GM18502 (cell line): Measurements from ENCODE around the gene GPR75.

Experiments
- ATAC-seq: cut with Tn5 transposase; IDR thresholded peaks from one replicate; pipeline ENCODE4 v1.9.1; 2021; ENCODE audit warnings: mild to moderate bottlenecking; ENCODE audit not compliant: unreplicated experiment, poor library complexity

GPR75 gene

GRCh38 chr2:53859206-53860181 lies at the start of gene GPR75:
TSS of gene GPR75 (minus strand) at chr2:53859967. CDS start at chr2:53854756, 5,211 bp downstream.
- no peak for ATAC-seq

- ATAC-seq, result no peak
Measured at GRCh38 chr2:53907582-53907981, 47.8 kb upstream of the GPR75 start.

GRCh38 chr2:53905396-53905795 lies 45.6 kb upstream of the GPR75 start:
- ATAC-seq, result no peak

GRCh38 chr2:53903011-53903410 lies 43.2 kb upstream of the GPR75 start:
- ATAC-seq, result no peak

GRCh38 chr2:53901192-53901591 lies 41.4 kb upstream of the GPR75 start:
- no peak for ATAC-seq

- no peak for ATAC-seq
Measured at GRCh38 chr2:53896864-53897263, 37.1 kb upstream of the GPR75 start.

- ATAC-seq, result no peak
Measured at GRCh38 chr2:53886406-53887280, 26.9 kb upstream of the GPR75 start.

- no peak for ATAC-seq
Measured at GRCh38 chr2:53884883-53885282, 25.1 kb upstream of the GPR75 start.

- ATAC-seq, result no peak
Measured at GRCh38 chr2:53881986-53882385, 22.2 kb upstream of the GPR75 start.

GRCh38 chr2:53881360-53881759 lies 21.6 kb upstream of the GPR75 start:
- no peak for ATAC-seq

- no peak for ATAC-seq
Measured at GRCh38 chr2:53880756-53881155, 21.0 kb upstream of the GPR75 start.

GRCh38 chr2:53877556-53877955 lies 17.8 kb upstream of the GPR75 start:
- ATAC-seq, result no peak

- no peak for ATAC-seq
Measured at GRCh38 chr2:53877112-53877511, 17.3 kb upstream of the GPR75 start.

- no peak for ATAC-seq
Measured at GRCh38 chr2:53874401-53874950, 14.7 kb upstream of the GPR75 start.

- no peak for ATAC-seq
Measured at GRCh38 chr2:53867773-53868172, 8.0 kb upstream of the GPR75 start.

GRCh38 chr2:53867169-53867568 lies 7.4 kb upstream of the GPR75 start:
- ATAC-seq, result no peak

- ATAC-seq, result no peak
Measured at GRCh38 chr2:53865962-53866361, 6.2 kb upstream of the GPR75 start.

GRCh38 chr2:53865264-53865663 lies 5.5 kb upstream of the GPR75 start:
- ATAC-seq, result no peak

GRCh38 chr2:53863538-53864227 lies 3.9 kb upstream of the GPR75 start:
- ATAC-seq, result no peak

GRCh38 chr2:53861824-53862223 lies 2.1 kb upstream of the GPR75 start:
- ATAC-seq, result no peak
